HUES6 (cell line): ENCODE results near the gene SNRNP27.
"Not testable (repeated sequence)": the region's sequence is repeated elsewhere in the genome, so short reads cannot be mapped to it uniquely, and the experiment has no call there.

Source experiments
- H3K27ac ChIP-seq: 2 replicates; pipeline ENCODE4 v1.7.0; 2013; ENCODE audit warnings: low read depth, mild to moderate bottlenecking, low read length, inconsistent platforms
- H3K27me3 ChIP-seq: 2 replicates; pipeline ENCODE4 v1.6.1; 2013; ENCODE audit warnings: low read length; ENCODE audit not compliant: control insufficient read depth, insufficient read depth
- H3K36me3 ChIP-seq: 2 replicates; pipeline ENCODE4 v1.6.1; 2013; ENCODE audit warnings: low read length; ENCODE audit not compliant: control insufficient read depth, insufficient read depth
- H3K4me1 ChIP-seq: 2 replicates; pipeline ENCODE4 v1.6.1; 2013; ENCODE audit warnings: low read length; ENCODE audit not compliant: control insufficient read depth, insufficient read depth
- H3K4me3 ChIP-seq: 2 replicates; pipeline ENCODE4 v1.5.1; 2013; ENCODE audit warnings: low read depth, low read length
- H3K9ac ChIP-seq: one replicate; pipeline ENCODE4 v1.6.1; 2013; ENCODE audit warnings: mild to moderate bottlenecking, low read length
- H3K9me3 ChIP-seq: 2 replicates; pipeline ENCODE4 v1.6.1; 2013; ENCODE audit warnings: low read depth, low read length; ENCODE audit not compliant: control insufficient read depth, insufficient read depth

SNRNP27 gene

GRCh38 chr2:69890881-69891280 lies 2.9 kb upstream of the SNRNP27 start:
- H3K27ac ChIP-seq = no peak overlapping the region
- peaks cover 4% of the 10 kb centered on the region; the same call in 1 of the 2 replicates for H3K9me3 ChIP-seq
- H3K27me3 ChIP-seq = no peaks in the 10 kb centered on the region
- no peak overlapping the region for H3K9ac ChIP-seq
- H3K4me1 ChIP-seq = no peaks in the 10 kb centered on the region
- H3K4me3 ChIP-seq = no peak overlapping the region
- peaks cover under 1% of the 10 kb centered on the region for H3K36me3 ChIP-seq

DNA sequence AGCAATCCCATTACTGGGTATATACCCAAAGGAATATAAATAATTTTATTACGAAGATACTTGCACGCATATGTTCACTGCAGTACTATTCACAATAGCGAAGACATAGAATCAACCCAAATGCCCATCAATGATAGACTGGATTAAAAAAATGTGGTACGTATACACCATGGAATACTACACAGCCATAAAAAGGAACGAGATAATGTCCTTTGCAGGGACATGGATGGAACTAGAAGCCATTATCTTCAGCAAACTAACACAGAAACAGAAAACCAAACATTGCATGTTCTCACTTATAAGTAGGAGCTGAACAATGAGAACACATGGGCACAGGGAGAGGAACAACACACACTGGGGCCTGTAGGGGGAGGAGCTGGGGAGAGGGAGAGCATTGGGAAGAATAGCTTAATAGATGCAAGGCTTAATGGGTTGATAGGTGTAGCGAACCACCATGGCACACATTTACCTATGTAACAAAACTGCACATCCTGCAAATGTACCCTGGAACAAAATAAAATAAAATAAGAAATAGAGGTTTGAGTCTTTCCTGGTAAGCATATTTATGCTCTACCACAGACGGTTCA lies 825 bp upstream of the SNRNP27 start:
- Histone ChIP-seq H3K36me3 (peaks cover 21% of the 10 kb centered on the region), H3K4me3 (peak overlapping the region; percentile 93)
- not testable (repeated sequence) for H3K27me3 ChIP-seq, H3K4me1 ChIP-seq, H3K9me3 ChIP-seq, H3K9ac ChIP-seq, H3K27ac ChIP-seq

DNA sequence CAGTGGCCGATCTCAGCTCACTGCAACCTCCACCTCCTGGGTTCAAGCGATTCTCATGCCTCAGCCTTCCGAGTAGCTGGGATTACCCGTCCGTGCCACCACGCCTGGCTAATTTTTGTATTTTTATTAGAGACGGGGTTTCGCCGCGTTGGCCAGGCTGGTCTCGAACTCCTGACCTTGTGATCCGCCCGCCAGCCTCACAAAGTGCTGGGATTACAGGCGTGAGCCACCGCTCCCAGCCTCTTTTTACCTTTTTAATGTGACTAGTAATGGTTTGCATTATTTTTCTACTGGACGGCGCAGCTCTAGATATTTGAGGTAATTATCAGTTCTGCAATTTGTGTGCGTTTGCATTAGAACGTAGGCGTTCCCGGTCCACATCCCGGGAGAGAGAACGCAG lies 981 bp downstream of the SNRNP27 start:
- peak overlapping the region; percentile 83 for H3K9ac ChIP-seq
- peak overlapping the region; percentile 93 for H3K4me3 ChIP-seq
- H3K9me3 ChIP-seq, H3K27ac ChIP-seq, H3K4me1 ChIP-seq, H3K27me3 ChIP-seq: not testable (repeated sequence)
- peaks cover 37% of the 10 kb centered on the region for H3K36me3 ChIP-seq

GRCh38 chr2:69902213-69902922 lies 8.6 kb downstream of the SNRNP27 start:
- Histone ChIP-seq H3K36me3 (peaks cover 66% of the 10 kb centered on the region), H3K27ac (no peak overlapping the region), H3K9me3 (no peaks in the 10 kb centered on the region), H3K4me1 (no peaks in the 10 kb centered on the region), H3K27me3 (no peaks in the 10 kb centered on the region), H3K4me3 (no peak overlapping the region), H3K9ac (no peak overlapping the region)

DNA sequence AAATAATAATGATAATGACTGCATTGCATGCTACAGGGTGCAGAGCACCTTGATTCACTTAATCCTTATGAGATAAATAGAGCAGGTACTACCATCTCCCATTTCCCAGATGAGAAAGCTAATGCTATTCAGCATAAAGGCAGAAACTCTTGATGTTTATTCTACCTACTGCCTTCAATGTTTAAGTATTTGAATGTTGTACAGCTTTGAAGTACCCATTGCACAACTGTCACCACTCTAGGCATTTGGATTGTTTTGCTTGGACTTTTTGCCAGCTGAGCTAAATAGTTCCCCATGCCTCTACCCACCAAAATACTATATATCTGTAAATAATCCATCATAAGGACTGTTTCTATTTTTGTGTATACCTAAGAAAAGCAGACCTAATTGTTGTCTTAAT lies 13.5 kb downstream of the SNRNP27 start:
- Histone ChIP-seq H3K27me3 (no peaks in the 10 kb centered on the region), H3K36me3 (peaks cover 46% of the 10 kb centered on the region), H3K9me3 (no peaks in the 10 kb centered on the region), H3K4me1 (no peaks in the 10 kb centered on the region), H3K4me3 (no peak overlapping the region), H3K9ac (no peak overlapping the region), H3K27ac (no peak overlapping the region)

DNA sequence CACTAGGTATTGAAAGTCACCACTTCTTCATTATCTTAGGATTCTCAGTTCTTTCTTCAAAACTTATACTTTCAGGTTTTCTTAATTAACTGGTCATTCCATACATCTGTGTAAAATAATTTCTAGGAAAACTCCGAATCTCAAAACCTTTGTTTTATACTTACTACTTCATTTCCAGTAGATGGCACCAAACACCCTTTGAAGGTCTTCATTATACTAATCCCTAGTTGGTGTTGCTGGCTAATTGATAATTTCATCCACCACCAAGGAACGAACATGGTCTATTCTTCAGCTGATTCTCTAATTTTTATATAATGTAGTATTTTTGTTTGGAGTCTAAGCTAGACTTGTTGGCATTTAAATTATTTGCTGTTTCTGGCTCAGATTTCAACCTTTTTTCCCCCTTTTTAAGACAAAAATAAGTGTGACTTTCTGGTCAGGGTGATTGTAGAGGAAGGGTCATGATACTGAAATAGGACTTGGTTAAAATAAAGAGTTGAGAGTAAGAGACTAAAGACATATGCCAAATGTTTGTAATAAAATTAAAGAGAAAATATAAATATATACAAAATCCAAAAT lies 18.3 kb downstream of the SNRNP27 start:
- no peak overlapping the region for H3K9ac ChIP-seq
- no peaks in the 10 kb centered on the region for H3K4me1 ChIP-seq
- H3K36me3 ChIP-seq = peaks cover 25% of the 10 kb centered on the region
- no peaks in the 10 kb centered on the region for H3K9me3 ChIP-seq
- H3K27me3 ChIP-seq = peaks cover 7% of the 10 kb centered on the region; the same call in 1 of the 2 replicates
- H3K4me3 ChIP-seq = no peak overlapping the region
- H3K27ac ChIP-seq = no peak overlapping the region

- peak overlapping the region; percentile 97 for H3K27ac ChIP-seq
- H3K9me3 ChIP-seq = no peaks in the 10 kb centered on the region
- no peaks in the 10 kb centered on the region for H3K4me1 ChIP-seq
- peak overlapping the region; percentile 95 for H3K9ac ChIP-seq
- H3K36me3 ChIP-seq = peaks cover 8% of the 10 kb centered on the region
- H3K4me3 ChIP-seq = peak overlapping the region; percentile 75
- H3K27me3 ChIP-seq = peaks cover 7% of the 10 kb centered on the region; the same call in 1 of the 2 replicates
These were observed 20.6 kb downstream of the SNRNP27 start for GRCh38 chr2:69914164-69914949.

DNA sequence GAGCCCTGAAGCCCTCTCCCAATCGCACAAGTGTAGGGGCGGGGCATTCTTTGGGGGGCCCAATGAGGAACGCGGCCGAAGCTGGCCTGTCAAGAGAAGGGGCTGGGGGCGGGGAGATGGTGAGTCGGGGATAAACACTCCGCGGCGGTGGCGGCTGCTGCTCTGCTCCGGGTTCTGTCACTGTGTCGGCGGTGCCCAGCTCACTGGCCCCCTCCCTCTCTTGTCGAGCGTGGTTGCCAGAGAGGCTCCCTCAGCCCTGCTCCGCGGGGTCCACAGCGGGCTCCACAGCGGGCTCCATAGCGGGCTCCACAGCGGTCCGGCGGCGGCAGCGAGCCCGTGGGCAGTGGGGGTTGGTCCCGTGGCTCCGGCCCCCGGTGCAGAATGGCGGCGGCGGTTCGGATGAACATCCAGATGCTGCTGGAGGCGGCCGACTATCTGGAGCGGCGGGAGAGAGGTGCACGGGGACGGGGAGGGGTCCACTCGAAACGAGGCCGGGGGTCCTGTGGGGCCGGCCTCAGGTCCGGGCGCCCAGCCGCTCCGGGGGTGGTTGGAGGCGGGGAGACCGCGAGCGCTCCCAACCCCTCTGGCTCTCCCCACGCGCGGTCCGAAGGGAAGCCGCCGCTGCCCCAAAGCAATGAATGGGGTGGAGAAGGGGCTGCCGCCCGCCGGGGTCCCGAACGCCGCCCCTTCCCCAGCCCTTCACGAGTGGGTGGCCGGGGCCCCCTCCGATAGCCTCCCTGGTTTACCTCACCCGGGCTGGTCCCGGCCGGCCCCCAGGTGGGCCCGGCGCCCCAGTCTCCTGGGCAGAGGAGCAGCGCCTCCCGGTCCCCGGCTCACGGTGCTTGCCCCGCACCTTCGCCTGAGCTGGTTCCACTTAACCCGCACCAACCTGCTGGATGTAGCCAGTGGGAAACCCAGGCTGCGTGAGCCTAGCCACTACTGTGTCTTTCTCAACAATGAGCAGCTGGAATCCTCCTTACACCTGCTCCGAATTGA lies 21.5 kb downstream of the SNRNP27 start, which contains the start of gene MXD1:
MXD1 (plus strand) TSS at position 160 of the 996 bp plus-strand sequence; CDS start at position 382, 222 bp downstream.
- Histone ChIP-seq H3K4me3 (peak within 1 kb of the TSS; percentile 81), H3K9ac (peak within 1 kb of the TSS; percentile 95), H3K36me3 (0 out of 2 replicates have a peak, but pooled peaks cover 7% of the 10 kb centered on the region), H3K27me3 (peaks cover 7% of the 10 kb centered on the region; the same call in 1 of the 2 replicates), H3K9me3 (no peaks in the 10 kb centered on the region), H3K27ac (peak within 1 kb of the TSS; percentile 97), H3K4me1 (no peaks in the 10 kb centered on the region)

GRCh38 chr2:69916106-69916505 lies 22.4 kb downstream of the SNRNP27 start:
- Histone ChIP-seq H3K36me3 (0 out of 2 replicates have a peak, but pooled peaks cover 2% of the 10 kb centered on the region), H3K27ac (no peak overlapping the region), H3K4me3 (peak overlapping the region; percentile 81), H3K9ac (no peak overlapping the region), H3K27me3 (peaks cover 7% of the 10 kb centered on the region; the same call in 1 of the 2 replicates), H3K4me1 (no peaks in the 10 kb centered on the region), H3K9me3 (no peaks in the 10 kb centered on the region)

DNA sequence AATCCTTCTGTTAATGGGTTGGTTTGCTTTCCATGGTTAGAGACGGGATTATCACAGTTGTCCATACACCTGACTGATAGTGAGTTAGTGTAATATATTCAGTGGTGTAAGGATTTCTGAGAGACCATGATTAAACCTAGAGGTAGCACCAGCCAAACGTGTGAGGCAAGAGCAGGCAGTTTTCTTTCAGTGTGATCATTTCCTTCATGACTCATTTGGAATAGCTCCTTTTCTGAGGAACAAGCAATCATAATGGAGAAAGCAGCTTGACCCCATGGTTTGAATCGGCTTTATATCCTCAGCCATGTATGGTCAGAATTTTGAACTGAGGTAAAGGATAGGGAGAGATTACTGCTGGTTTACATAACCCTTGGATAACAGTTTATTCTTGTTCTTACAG lies 24.1 kb downstream of the SNRNP27 start:
- Histone ChIP-seq H3K27me3 (peaks cover 7% of the 10 kb centered on the region; the same call in 1 of the 2 replicates), H3K9me3 (no peaks in the 10 kb centered on the region), H3K36me3 (0 out of 2 replicates have a peak, but pooled peaks cover 2% of the 10 kb centered on the region), H3K27ac (no peak overlapping the region), H3K4me3 (no peak overlapping the region), H3K4me1 (no peaks in the 10 kb centered on the region), H3K9ac (no peak overlapping the region)
